ENCODE measurements around the gene ARHGEF1. TPM values are rescaled to one million over a fixed set of nuclear protein-coding genes. Genes with fewer than 3 reads are reported as not detected.
A peak's percentile ranks its signal among the peaks of the same experiment; 100 is the strongest.

ARHGEF1 gene
- total and polyA plus RNA-seq, 5 experiments from 2014 or later, result 161 to 1,239 (median 346) TPM

DNA sequence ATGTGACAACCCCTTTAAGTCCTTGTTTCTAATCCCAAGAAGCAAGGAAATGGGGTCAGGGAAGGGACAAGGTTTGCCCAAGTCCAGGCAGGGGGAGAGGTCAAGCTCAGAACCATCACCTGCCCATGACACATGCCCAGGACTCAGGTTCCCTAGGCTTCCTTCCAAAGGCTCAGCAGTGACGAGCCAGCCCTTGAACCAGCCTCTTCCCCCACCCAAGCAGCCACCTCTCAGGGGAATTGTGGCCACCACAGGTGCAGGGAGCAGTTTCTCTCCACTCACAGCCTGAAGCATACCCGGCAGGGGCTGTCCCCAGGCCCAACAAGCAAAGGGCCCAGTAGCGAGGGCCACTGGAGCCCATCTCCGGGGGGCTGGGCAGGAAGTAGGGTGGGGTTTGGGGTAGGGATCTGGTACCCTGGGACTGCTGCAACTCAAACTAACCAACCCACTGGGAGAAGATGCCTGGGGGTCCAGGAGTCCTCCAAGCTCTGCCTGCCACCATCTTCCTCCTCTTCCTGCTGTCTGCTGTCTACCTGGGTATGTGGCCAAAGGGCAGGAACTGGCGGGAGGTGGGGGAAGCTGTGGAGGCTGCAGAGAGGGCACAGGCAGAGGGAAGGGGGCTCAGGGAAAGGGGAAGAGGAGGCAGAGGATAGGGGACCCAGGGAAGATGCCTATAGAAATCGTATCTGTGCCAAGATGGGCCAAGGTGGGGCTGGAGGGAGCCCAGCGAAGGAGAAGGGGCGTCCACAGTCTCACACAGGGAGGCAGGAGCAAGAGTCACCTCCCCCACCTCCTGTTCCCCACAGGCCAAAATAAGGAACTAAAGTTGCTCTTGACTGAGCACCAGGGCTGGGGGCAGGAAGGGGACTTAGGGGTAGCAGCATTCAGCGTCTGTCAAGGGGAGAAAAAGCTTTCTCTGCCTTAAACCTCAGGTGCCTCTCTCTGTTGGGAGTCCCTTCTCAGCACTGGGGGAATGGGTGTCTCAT lies 5.8 kb upstream of the ARHGEF1 start, which contains the start of gene CD79A:
TSS of gene CD79A (plus strand) at position 433 of the 986 bp plus-strand sequence. CDS start at position 459, 26 bp downstream.
- ATAC-seq, result peak in 1 of 2 donors; percentile 11
- DNase-seq, result peak in 5 of 10 donors; percentile 27 to 81 (median 37)
- H3K4me1 Mint-ChIP-seq, result peaks cover 25 to 96% (median 85%) of the 10 kb centered on the region in 4 donors
- H3K27ac Mint-ChIP-seq, result peak within 1 kb of the TSS; percentile 93 to 100 (median 100)
- H3K27me3 Mint-ChIP-seq, result no peaks in the 10 kb centered on the region
- H3K9me3 Mint-ChIP-seq, result no peaks in the 10 kb centered on the region
- POLR2A ChIA-PET, result interaction anchor here (0.7 to 17.2 kb wide), 10 partner anchors 9 to 322 kb away, joined by 3 to 819 read pairs (median 10); partner anchors contain the start of genes ARHGEF1, ERFL, RABAC1 and RPS19
- no peaks in the 10 kb centered on the region for H3K36me3 Mint-ChIP-seq
- H3K4me3 Mint-ChIP-seq, result peak within 1 kb of the TSS; percentile 71 to 90 (median 82)

DNA sequence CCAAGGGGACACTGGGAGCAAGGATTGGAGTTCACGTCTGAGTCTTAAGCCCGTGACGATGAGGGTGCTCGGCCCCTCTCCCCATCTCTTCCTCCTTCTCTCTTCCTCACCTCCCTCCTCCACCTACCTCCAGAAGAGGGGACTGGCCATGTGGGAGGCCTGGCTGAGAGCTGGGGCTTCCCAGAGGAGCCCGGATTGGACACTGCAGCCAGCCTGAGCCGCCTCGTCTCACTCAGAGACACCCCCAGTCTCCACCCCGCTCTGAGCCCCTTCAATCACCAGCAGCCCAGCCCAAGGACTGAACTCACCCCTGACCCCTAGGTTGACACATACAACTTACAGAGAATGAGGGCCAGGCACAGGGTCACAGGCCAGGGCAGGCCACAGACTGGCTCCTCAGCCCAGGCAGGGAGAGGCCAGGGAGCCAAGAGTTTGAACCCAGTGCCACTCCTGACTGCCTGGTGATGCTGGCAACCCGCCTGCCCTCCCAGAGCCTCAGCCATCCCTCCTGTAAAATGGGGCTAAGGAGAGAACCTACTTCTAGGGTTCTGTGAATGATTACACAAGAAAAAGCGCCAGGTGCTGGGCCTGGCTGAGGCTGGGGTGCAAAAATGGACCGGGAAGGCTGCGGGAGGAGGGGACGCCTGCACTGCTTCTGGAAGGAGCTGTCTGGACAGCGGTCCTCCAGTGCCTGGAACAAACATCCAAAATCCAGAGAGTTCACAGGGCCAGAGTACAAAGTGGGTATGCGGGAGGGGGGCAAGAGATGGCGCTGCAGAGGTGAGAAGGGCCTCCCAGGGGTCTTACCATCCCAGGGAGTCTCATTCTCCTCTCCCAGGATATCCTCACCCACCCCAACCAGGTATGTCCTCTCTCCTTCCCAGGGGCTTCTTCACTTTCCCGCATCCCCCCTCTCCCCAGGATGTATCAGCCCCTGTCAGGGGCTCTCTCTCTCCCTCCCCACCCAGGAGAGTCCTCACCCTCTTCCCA lies 4.8 kb upstream of the ARHGEF1 start:
- no peaks in the 10 kb centered on the region for H3K27me3 Mint-ChIP-seq
- H3K4me1 Mint-ChIP-seq, result peaks cover 28 to 91% (median 81%) of the 10 kb centered on the region in 4 donors
- H3K9me3 Mint-ChIP-seq, result no peaks in the 10 kb centered on the region
- H3K4me3 Mint-ChIP-seq, result peak overlapping the region; percentile 71 to 90 (median 82)
- peak in 1 of 2 donors; percentile 13 for ATAC-seq
- peaks cover 0 to 6% (median 3%) of the 10 kb centered on the region in 3 donors for H3K36me3 Mint-ChIP-seq
- DNase-seq, result peak in 3 of 10 donors; percentile 38 to 41 (median 41)
- H3K27ac Mint-ChIP-seq, result peak overlapping the region; percentile 93 to 100 (median 100)
- POLR2A ChIA-PET, result interaction anchor here (0.6 to 17.2 kb wide), 10 partner anchors 8 to 339 kb away, joined by 3 to 819 read pairs (median 10); partner anchors contain the start of genes ARHGEF1, DEDD2, ERFL and RABAC1

GRCh38 chr19:41879080-41879479 lies 3.9 kb upstream of the ARHGEF1 start:
- POLR2A ChIA-PET, result interaction anchor here (17.2 kb wide), 1 partner anchor 8 kb away, joined by 819 read pairs; the partner anchor contains the start of gene ARHGEF1
- peaks cover 2 to 6% (median 3%) of the 10 kb centered on the region in 3 donors for H3K36me3 Mint-ChIP-seq
- peak overlapping the region; percentile 93 to 100 (median 100) for H3K27ac Mint-ChIP-seq
- no peaks in the 10 kb centered on the region for H3K27me3 Mint-ChIP-seq
- H3K4me1 Mint-ChIP-seq, result peaks cover 26 to 85% (median 75%) of the 10 kb centered on the region in 4 donors
- H3K9me3 Mint-ChIP-seq, result no peaks in the 10 kb centered on the region
- DNase-seq (no peak), ATAC-seq (no peak)
- peak overlapping the region in 6 of 10 donors; percentile 15 to 90 (median 50) for H3K4me3 Mint-ChIP-seq

DNA sequence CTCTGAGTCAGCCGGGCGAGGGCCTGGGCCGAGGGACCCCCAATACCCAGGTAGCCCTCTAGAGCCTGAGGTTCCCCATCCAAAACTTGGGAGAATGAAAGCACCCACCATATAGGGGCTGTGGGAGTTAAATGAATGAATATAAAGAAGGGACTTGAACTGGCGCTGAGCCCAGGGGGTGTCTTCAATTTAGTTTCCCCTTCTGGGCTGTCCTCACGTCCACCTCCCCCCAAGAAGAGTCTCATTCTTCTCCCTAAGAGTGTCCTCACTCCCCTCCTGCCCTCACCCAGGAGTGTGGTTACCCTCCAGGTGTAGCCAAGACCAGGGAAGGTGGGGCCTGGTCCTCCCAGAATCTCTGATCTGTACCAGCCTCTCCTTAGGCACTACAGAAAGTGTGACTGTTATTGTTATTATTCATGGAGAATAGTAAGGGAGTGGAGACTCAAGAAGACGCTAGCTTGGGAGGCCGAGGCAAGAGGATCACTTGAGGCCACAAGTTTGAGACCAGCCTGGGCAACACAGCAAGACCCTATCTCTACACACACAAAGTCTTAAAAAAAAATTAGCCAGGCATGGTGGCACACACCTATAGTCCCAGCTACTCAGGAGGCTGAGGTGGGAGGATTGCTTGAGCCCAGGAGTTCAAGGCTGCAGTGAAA lies 3.2 kb upstream of the ARHGEF1 start:
- POLR2A ChIA-PET, result interaction anchor here (3.5 to 13.9 kb wide), 5 partner anchors 9 to 68 kb away, joined by 21 to 819 read pairs (median 253); partner anchors contain the start of genes CD79A and RPS19
- Mint-ChIP-seq H3K27me3 (no peaks in the 10 kb centered on the region), H3K27ac (peak overlapping the region; percentile 92 to 100 (median 99)), H3K36me3 (peaks cover 2 to 6% (median 4%) of the 10 kb centered on the region in 3 donors), H3K4me3 (peak overlapping the region in 8 of 10 donors; percentile 39 to 83 (median 50)), H3K4me1 (peaks cover 26 to 80% (median 72%) of the 10 kb centered on the region in 4 donors), H3K9me3 (no peaks in the 10 kb centered on the region)
- no peak for DNase-seq
- ATAC-seq, result no peak

GRCh38 chr19:41880329-41880708 lies 2.7 kb upstream of the ARHGEF1 start:
- H3K36me3 Mint-ChIP-seq, result peaks cover 2 to 8% (median 6%) of the 10 kb centered on the region in 3 donors
- H3K27ac Mint-ChIP-seq, result peak overlapping the region; percentile 92 to 100 (median 99)
- DNase-seq (no peak), ATAC-seq (no peak)
- H3K9me3 Mint-ChIP-seq, result no peaks in the 10 kb centered on the region
- POLR2A ChIA-PET, result interaction anchor here (1.1 to 13.9 kb wide), 6 partner anchors 10 to 67 kb away, joined by 3 to 819 read pairs (median 225); partner anchors contain the start of genes CD79A and RPS19
- peaks cover 28 to 79% (median 72%) of the 10 kb centered on the region in 4 donors for H3K4me1 Mint-ChIP-seq
- H3K4me3 Mint-ChIP-seq, result peak overlapping the region in 7 of 10 donors; percentile 39 to 83 (median 52)
- no peaks in the 10 kb centered on the region for H3K27me3 Mint-ChIP-seq

DNA sequence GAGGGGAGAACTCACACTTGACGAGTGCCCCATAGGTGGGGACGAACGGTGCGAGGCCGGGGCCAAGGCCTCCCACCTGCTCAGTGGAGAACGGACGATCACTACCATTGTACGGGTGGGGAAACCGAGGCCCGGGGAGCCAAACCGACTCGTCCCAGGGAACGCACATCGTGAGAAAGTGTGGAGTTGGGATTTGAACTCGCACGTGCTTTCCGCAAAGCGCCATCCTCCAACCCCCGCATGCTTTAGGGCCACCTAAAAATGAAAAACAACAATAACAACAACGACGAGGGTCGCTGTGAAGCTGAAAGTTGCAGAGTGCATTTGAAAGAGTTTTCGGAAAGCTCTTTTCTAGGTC lies 458 bp downstream of the ARHGEF1 start:
- DNase-seq (no peak), ATAC-seq (no peak)
- H3K27ac Mint-ChIP-seq, result peak overlapping the region; percentile 94 to 100 (median 99)
- peaks cover 32 to 74% (median 50%) of the 10 kb centered on the region in 4 donors for H3K4me1 Mint-ChIP-seq
- H3K9me3 Mint-ChIP-seq, result no peaks in the 10 kb centered on the region
- H3K4me3 Mint-ChIP-seq, result peak overlapping the region; percentile 94 to 99 (median 97)
- H3K27me3 Mint-ChIP-seq, result peaks cover 0 to 1% (median 0%) of the 10 kb centered on the region in 5 donors
- POLR2A ChIA-PET, result interaction anchor here (1.3 to 13.9 kb wide), 12 partner anchors 9 to 619 kb away, joined by 3 to 819 read pairs (median 10); partner anchors contain the start of genes CD79A, ERFL, HNRNPUL1 and RABAC1
- H3K36me3 Mint-ChIP-seq, result peaks cover 10 to 32% (median 21%) of the 10 kb centered on the region in 3 donors

DNA sequence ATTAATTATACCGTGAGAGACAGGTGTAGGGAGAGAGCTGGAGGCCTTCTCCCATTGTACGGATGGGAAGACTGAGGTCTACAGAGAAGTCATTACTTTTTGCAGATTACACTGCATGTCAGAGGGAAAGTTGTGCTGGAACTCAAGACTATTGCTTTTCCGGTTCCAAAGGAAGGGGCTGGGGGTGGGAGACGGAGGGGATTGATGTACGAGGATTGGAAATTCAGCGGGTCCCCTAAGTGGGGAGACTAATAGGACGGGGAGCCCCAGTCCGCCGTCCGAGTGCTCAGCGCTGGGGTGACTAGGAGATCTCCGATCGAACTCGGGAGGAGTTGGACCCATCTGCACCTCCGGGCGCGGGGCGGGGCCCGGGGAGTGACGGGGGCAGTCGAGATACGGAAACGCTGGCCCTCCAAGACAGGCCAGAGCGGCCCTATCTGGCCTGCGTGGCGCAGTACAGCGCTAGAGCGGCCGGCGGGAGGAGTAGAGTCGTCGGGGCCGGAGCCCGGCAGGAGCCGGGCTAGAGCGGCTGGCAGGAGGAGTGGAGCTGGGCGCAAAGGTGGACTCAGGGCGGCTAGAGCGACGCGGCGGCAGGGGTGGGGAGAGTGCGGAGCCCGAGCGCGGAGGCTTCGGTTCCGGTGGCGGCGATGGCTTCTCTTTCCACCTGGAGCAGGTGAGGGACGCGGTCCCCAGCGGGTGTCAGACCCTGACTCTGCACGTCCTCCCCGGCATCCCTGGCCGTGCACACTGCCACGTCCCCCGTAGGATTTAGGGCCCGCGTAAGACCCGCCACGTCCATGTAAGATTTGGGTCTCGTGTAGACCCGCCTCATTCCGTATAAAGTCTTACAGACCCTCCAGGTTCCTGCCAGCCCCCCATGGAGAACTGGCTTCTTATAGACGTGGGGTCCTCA lies 1.1 kb downstream of the ARHGEF1 start:
- Mint-ChIP-seq H3K9me3 (no peaks in the 10 kb centered on the region), H3K27me3 (peaks cover 0 to 1% (median 0%) of the 10 kb centered on the region in 5 donors), H3K4me3 (peak overlapping the region; percentile 94 to 99 (median 97)), H3K4me1 (peaks cover 35 to 72% (median 49%) of the 10 kb centered on the region in 4 donors), H3K36me3 (peaks cover 10 to 35% (median 23%) of the 10 kb centered on the region in 3 donors), H3K27ac (peak overlapping the region; percentile 94 to 100 (median 99))
- POLR2A ChIA-PET, result interaction anchor here (0.5 to 13.9 kb wide), 13 partner anchors 8 to 620 kb away, joined by 3 to 819 read pairs (median 8); partner anchors contain the start of genes CD79A, ERFL, HNRNPUL1 and RABAC1
- ATAC-seq (peak; percentile 46 to 51), DNase-seq (peak; percentile 72 to 94 (median 84))

DNA sequence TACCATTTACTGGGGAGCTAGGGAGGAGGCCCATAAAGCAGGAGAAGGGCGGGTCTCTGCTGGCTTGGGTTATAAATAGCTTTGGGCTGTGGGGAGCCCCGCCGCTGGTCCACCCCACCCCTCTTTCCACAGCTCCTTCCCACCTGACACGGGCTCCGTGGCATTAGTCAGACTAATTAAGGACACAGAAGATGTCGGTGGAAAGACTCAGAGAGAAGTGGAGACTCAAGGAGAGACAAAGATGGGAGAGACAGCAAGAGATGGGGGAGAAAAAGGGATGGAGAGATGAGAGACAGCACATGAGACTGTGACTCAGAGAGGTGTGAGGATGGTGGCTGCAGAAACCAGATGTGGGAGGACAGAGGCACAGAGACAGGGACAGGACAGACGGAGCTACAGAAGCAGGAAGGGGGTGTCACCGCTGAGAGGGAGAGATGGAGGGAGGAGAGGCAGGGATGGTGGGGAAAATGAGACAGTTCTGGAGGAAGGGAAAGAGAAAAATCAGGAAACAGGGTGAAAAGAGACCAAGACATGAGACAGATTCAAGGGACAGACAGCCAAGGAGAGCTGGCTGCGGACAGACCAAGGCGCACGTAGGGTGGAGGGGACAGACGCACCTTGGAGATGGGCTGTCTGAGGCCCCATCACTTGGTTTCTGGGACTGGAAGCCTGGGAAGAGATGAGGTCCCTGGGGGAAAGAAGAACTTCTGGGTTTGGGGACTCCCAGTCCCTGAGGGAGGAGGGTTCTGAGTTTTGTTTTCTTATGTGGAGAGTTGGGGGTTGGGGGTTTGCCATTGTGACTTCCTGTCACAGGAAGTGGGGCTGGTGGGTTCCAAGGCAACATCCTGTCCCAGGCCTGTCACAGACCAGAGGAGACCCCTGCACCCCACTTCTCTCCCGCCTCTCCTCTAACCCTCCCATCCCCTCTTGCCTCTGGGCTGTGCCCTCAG lies 4.1 kb downstream of the ARHGEF1 start:
- POLR2A ChIA-PET, result interaction anchor here (0.6 to 13.9 kb wide), 19 partner anchors 9 to 335 kb away, joined by 3 to 819 read pairs (median 6); partner anchors contain the start of genes CD79A, ERFL, RABAC1 and RPS19

More for the DNA sequence above, 4.1 kb downstream of the ARHGEF1 start:
- Mint-ChIP-seq H3K27me3 (peaks cover 0 to 1% (median 0%) of the 10 kb centered on the region in 5 donors), H3K27ac (peak overlapping the region; percentile 94 to 100 (median 99)), H3K4me1 (peaks cover 34 to 76% (median 49%) of the 10 kb centered on the region in 4 donors), H3K9me3 (no peaks in the 10 kb centered on the region), H3K4me3 (peak overlapping the region; percentile 94 to 99 (median 97)), H3K36me3 (peaks cover 15 to 55% (median 35%) of the 10 kb centered on the region in 3 donors)
- ATAC-seq (peak; percentile 48 to 69), DNase-seq (peak in 9 of 10 donors; percentile 52 to 94 (median 83))

Measured in naive thymus-derived CD8-positive, alpha-beta T cell (primary cell).